H1 (cell line): Measurements from ENCODE around the gene TSPEAR. TPM values are rescaled to one million over a fixed set of nuclear protein-coding genes. Genes with fewer than 3 reads are reported as not detected.

Experiments
- CTBP2 ChIP-seq: IDR thresholded peaks from 2 replicates; pipeline ENCODE4 v1.7.0; 2011; ENCODE audit warnings: borderline replicate concordance, mild to moderate bottlenecking, moderate library complexity, mixed read lengths, low read length; ENCODE audit not compliant: insufficient read depth, insufficient read length
- GABPA ChIP-seq: IDR thresholded peaks from 2 replicates; pipeline ENCODE4 v1.6.1; 2011; ENCODE audit warnings: mild to moderate bottlenecking, low read length, moderate library complexity, borderline replicate concordance; ENCODE audit not compliant: insufficient read depth
- HDAC6 ChIP-seq: IDR thresholded peaks from one replicate; pipeline ENCODE4 v1.7.1; 2012; ENCODE audit warnings: low read depth, mild to moderate bottlenecking, inconsistent platforms, low read length, moderate library complexity
- JUN ChIP-seq: IDR thresholded peaks from 2 replicates; pipeline ENCODE4 v1.6.1; 2011; ENCODE audit warnings: low read depth, mild to moderate bottlenecking, improper control_type of control experiment, low read length
- SIRT6 ChIP-seq: IDR thresholded peaks from one replicate; pipeline ENCODE4 v1.7.1; 2012; ENCODE audit warnings: low read length, inconsistent platforms
- SRF ChIP-seq: IDR thresholded peaks from 2 replicates; pipeline ENCODE4 v1.6.1; 2011; ENCODE audit warnings: mild to moderate bottlenecking, low read depth, low read length, moderate library complexity
- YY1 ChIP-seq: IDR thresholded peaks from 2 replicates; pipeline ENCODE4 v1.6.1; 2011; ENCODE audit warnings: low read depth, mild to moderate bottlenecking, low read length
- polyA plus RNA-seq, 7 experiments: library from polyadenylated mRNA; depleted of rRNA in 3 of 7; stranded (reverse) in 5 of 7; unstranded in 2 of 7; fragments of >200 nt in 5 of 7; fragments of 200-250 nt in 2 of 7; gene quantifications; 1 replicate in 5 of 7; 2 replicates in 1 of 7; 4 replicates in 1 of 7; pipeline versions ENCODE4 v1.2.1 to v1.2.3, GENCODE V29; 2011 to 2013; ENCODE audit warnings: missing spikeins in 2 of 7, mixed read lengths in 2 of 7
- total RNA-seq: library from RNA; stranded (reverse); fragmentation: NEBNext Ultra II Directional; extraction: Animal tissue kit (Norgen Biotek cat#: 25700); gene quantifications from 2 replicates; pipeline ENCODE4 v1.2.1, GENCODE V29; 2021
- TF ChIP-seq, protein P1 (sequence below): IDR thresholded peaks from 2 replicates; pipeline ENCODE4 v1.6.1; 2011; ENCODE audit warnings: low read length, improper control_type of control experiment

The TSPEAR gene
- total and polyA plus RNA-seq, 2 of the 8 experiments (the other 6 are each of a cell fraction or from before 2014, with no cell fraction given), result 0.58 to 0.89 TPM

DNA sequence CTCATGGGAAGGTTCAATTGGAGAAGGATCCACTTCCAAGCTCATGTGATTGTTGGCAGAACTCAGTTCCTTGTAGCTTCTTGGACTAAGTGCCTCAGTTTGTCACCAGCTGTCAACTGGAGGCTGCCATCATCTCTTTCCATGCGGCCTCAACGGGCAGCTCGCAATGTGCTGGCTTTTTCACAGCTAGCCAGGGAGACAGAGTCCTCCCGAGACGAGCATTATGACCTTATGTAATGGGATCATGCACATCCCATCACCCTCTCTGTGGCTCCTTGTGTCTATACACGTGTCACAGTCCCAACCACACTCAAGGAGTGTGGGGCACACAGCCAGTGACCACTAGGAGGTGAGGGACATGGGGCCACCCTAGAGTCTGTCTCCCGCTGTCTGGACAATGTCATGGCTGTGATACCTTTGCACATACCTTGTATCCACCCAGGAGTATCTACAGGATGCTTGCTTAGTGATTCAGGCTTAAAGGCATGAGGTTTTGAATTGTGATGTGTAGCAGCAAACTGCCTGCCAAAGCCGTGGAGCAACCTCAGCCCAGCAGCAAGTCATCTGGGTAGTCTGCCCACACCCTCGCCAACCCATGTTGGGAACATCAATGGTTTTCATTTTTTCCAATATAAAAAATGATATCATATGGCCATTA, 115.2 kb downstream of the TSPEAR start (continued):
- TF ChIP-seq SIRT6 (no peak), GABPA (no peak), JUN (no peak), SRF (no peak), CTBP2 (no peak), HDAC6 (no peak), YY1 (no peak)
- TF ChIP-seq, protein P1, sequence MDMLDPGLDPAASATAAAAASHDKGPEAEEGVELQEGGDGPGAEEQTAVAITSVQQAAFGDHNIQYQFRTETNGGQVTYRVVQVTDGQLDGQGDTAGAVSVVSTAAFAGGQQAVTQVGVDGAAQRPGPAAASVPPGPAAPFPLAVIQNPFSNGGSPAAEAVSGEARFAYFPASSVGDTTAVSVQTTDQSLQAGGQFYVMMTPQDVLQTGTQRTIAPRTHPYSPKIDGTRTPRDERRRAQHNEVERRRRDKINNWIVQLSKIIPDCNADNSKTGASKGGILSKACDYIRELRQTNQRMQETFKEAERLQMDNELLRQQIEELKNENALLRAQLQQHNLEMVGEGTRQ, result no peak
- TF ChIP-seq, all 59 proteins: peak for 0
